ENCODE data around the gene RFC4.

RFC4 gene

DNA sequence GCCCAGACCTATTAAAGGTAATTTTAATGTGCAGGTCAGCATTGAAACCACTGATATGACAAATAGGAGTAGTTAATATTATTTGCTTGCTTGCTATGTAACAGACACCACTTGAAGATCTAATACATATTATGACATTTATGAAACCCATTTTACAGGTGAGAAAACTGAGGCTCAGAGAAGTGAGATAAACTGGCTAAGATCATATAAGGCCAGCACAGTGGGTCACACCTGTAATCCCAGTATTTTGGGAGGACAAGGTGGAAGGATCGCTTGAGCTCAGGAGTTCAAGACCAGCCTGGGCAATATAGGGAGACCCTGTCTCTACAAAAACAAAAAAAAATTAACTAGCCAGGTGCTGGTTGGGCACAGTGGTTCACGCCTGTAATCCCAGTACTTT is 56.0 kb downstream of the RFC4 start:
- no peak for DNase-seq (ENCODE audit: low read depth in 2 of 2)

DNA sequence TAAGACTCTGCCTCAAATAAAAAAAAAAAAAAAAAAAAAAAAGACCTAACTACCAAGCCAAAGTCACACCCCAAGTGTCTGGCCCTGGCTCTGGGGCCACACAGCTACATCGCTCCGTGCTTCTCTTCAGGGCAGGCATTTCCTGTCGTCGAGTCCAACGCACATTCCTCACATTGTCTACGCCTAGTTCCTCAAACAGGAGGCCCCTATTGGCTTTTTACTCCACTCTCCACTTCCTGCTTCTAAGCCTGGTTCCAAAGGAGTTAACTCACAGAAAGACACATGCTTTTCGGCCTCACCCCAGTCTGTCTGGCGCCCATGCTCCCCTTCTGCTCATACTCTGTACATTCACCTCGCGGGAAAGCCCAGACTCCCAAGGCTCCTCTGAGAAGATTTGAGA is 60.3 kb downstream of the RFC4 start:
- no peak for DNase-seq (ENCODE audit: low read depth in 2 of 2)

- DNase-seq (ENCODE audit: low read depth in 2 of 2), result no peak
These were observed 62.6 kb downstream of the RFC4 start for GRCh38 chr3:186743666-186744065.

DNA sequence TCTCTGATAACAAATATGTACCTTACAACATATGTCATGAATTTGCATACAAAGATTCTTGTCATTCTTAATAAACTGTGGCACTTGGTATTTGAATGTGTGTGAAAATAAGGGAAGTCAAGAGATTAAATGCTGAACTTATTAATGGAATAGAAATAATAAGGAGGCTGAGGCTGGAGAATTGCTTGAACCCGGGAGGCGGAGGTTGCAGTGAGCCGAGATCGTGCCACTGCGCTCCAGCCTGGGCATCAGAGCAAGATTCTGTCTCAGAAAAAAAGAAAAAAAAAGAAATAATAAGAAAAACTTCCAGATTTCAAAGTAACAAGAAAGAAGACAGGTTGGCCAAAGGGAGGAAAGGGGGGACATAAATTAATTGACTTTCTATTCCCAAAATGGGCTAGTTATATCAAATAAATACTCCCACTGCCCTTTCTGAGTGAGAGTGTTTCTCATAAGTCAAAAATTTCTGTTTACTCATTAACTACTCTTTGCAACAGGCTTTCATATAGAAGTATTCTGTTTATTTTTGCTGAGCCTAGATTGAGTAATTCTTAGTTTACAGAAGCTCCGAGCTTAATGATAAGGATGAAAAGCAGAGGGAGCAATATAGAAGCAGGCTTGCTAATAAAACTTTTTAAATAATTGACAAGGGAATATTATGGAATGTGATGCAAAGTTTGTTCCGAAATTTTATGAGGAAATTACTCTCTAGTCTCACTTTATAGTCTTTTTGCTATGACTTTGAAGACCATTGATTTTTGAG is 63.5 kb downstream of the RFC4 start:
- DNase-seq (ENCODE audit: low read depth in 2 of 2), result no peak

Measured in stimulated activated CD8-positive, alpha-beta memory T cell treated with anti-CD3 and anti-CD28 coated beads, Interleukin-7, amount 100 ng/mL, for 1 hour (primary cell).